GM12875 (cell line): ENCODE results near the gene PIGV.

Experiments
- H3K4me3 ChIP-seq: one replicate; pipeline ENCODE4 v1.5.1; 2011; ENCODE audit warnings: low read depth, low read length, control low read depth
- TF ChIP-seq, protein P1 (sequence below): IDR thresholded peaks from 2 replicates; pipeline ENCODE4 v1.5.1; 2011; ENCODE audit warnings: low read depth, mild to moderate bottlenecking, control low read depth, inconsistent platforms, low read length, moderate library complexity, borderline replicate concordance; ENCODE audit not compliant: insufficient read depth

Gene PIGV

DNA sequence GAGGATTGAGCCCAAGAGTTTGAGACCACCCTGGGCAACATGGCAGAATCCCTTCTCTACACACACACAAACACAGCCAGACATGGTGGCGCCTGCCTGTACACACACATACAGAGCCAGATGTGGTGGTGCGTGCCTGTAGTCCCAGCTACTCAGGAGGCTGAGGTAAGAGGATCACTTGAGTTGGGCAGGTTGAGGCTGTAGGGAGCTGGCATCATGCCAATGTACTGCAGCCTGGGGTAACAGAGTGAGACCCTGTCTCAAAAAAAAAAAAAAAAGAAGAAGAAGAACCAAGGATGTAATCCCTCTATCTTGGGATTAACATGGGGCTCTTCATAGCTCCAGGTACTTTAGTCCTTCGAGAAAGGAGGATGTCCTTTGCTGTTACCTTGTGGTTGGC lies 29.4 kb upstream of the PIGV start:
- TF ChIP-seq, protein P1, sequence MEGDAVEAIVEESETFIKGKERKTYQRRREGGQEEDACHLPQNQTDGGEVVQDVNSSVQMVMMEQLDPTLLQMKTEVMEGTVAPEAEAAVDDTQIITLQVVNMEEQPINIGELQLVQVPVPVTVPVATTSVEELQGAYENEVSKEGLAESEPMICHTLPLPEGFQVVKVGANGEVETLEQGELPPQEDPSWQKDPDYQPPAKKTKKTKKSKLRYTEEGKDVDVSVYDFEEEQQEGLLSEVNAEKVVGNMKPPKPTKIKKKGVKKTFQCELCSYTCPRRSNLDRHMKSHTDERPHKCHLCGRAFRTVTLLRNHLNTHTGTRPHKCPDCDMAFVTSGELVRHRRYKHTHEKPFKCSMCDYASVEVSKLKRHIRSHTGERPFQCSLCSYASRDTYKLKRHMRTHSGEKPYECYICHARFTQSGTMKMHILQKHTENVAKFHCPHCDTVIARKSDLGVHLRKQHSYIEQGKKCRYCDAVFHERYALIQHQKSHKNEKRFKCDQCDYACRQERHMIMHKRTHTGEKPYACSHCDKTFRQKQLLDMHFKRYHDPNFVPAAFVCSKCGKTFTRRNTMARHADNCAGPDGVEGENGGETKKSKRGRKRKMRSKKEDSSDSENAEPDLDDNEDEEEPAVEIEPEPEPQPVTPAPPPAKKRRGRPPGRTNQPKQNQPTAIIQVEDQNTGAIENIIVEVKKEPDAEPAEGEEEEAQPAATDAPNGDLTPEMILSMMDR: no peak
- no peak overlapping the region for H3K4me3 ChIP-seq

DNA sequence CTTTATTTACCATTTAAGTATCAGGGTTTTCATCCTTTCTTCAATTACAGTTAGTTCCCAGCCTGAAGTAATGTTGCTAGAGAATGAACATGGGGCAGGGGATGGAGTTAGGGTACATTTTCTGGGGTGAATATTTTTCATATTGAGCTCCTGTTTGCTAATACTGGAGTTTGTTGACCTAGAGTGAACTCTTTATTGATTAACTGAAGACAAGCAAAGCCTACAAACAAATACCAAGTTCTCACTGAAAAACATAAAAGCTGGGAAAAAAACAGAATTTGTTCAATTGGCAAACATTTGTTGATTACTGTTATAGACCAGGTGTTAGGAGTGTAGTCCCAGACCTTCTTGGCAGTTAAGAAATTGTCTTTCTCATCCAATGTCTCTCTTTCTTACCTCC lies 28.2 kb upstream of the PIGV start:
- TF ChIP-seq, protein P1: no peak
- H3K4me3 ChIP-seq: no peak overlapping the region

DNA sequence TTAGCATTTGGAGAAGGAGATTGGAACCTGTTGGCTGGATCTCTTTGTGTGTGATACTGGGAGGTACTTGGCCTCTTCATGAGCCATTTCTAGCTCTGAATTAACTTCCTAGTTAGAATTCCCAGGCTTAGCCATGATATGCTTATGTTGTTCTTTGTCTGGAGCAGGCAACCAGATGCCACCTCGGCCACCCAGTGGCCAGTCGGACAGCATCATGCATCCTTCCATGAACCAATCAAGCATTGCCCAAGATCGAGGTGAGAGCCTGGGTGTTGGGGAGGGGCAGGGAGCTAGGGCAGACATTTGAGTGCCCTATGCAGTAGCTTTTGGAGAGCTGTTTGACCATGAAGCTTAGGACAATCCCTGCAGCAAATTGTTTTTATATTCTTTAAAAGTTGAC lies 26.5 kb upstream of the PIGV start:
- TF ChIP-seq, protein P1: 0 out of 2 replicates have a peak, but pooled peaks have one; percentile 7
- no peak overlapping the region for H3K4me3 ChIP-seq

DNA sequence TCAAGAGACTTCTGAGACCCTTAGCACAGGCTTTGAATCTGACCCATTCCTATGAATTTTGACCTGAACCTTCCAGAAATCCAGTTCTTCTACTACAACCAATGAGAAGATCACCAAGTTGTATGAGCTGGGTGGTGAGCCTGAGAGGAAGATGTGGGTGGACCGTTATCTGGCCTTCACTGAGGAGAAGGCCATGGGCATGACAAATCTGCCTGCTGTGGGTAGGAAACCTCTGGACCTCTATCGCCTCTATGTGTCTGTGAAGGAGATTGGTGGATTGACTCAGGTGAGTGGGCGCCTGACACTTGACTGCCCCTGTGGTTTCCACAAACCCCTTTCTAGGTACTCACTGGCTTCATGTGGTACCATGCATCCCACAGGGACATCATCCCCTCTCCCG lies 20.0 kb upstream of the PIGV start:
- TF ChIP-seq, protein P1: no peak

DNA sequence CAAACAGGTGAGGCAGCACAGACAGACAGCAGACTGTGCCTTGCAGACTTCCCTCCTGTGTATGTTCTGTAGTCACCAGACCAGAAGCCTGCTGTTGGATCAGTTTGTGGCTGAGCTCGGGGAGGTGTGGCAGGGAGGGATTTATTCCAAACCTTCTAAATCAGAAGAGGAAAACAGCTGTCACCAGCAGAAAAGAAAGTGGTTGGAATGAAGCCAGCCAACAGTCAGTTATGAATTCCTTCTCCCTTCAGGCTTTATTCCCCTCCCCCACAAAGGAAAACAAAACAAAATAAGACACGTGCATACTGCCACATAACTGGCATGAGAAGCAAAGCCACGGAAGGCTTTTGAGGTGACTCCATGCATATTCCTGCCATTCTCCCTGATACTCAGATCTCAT lies 19.0 kb upstream of the PIGV start:
- no peak overlapping the region for H3K4me3 ChIP-seq
- TF ChIP-seq, protein P1: no peak

More for the DNA sequence above, 20.0 kb upstream of the PIGV start:
- no peak overlapping the region for H3K4me3 ChIP-seq

DNA sequence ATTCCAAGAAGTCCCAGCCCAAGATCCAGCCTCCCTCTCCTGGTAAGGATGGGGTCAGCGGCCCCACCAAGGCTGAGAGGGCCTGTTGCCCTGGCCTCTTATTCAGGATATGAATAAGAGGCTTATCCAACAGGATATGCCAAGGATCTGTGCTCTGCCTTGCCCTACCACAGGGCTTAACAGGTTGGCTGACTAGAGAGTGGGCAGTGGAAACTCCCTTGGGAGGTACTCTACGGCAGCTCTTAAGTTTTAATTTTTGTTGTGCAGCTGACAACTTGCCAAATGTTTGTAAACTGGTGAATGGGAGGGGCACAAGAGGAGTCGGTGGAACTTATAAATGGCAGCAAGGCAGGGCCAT lies 16.5 kb upstream of the PIGV start:
- no peak overlapping the region for H3K4me3 ChIP-seq
- TF ChIP-seq, protein P1: no peak

DNA sequence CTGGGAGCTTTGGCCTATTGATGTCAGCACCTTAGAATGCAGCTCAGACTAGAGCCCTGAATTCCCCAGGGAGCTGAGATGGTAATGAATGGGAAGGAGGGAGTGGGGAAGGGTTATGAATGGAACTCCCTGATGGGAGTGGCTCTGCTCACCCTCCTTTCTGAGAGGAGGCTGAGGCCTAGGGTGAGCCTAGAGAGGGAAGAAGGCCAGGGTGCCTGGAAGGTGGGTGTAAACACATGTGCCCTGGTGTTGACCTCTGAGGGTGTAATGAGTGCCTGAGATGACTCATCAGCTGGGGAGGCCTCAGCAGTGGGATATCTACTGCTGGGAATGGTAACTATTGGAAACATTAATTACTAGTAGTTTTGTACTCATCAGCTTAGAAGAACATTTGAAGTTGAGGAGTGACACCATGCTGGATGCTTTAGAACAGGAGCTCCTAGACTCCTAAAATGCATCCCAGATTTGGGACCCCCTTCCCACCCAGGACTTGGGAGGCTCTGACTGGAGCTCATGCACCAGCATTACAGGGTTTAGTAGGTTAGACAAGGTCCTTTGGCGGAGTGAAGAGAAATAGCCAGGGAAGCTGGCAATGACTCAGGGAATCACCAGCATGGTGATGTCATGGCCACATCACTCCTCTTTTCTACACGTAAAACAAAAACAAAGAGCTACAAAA lies 16.0 kb upstream of the PIGV start:
- TF ChIP-seq, protein P1: no peak
- H3K4me3 ChIP-seq: no peak overlapping the region
